ENCODE measurements around the gene ZNRF1.

GRCh38 chr16:75065521-75066149 is 66.8 kb downstream of the ZNRF1 start:
- TF ChIP-seq RBBP5 (IDR thresholded peaks at IDR 0.05; ENCODE audit: borderline replicate concordance, low read depth, low read length), result no peak
- no peak for TF ChIP-seq POLR2AphosphoS5 (IDR thresholded peaks at IDR 0.05; ENCODE audit: low read depth, low read length)
- no peak for TF ChIP-seq CTCF (IDR thresholded peaks at IDR 0.05; ENCODE audit: control extremely low read depth in 1 of 3, insufficient read depth in 1 of 3, low read depth in 1 of 3, low read length in 3 of 3)
- TF ChIP-seq ASH2L (IDR thresholded peaks at IDR 0.05; ENCODE audit: low read length), result no peak
- no peak for TF ChIP-seq EZH2 (IDR thresholded peaks at IDR 0.05; ENCODE audit: low read depth, low read length, severe bottlenecking)
- no peak for TF ChIP-seq E2F6 (IDR thresholded peaks at IDR 0.05)
- no peak for TF ChIP-seq MAX (IDR thresholded peaks at IDR 0.05)
- TF ChIP-seq BRCA1 (IDR thresholded peaks at IDR 0.05; ENCODE audit: low read depth, low read length), result no peak
- TF ChIP-seq EGR1 (IDR thresholded peaks at IDR 0.05; ENCODE audit: borderline replicate concordance, low read depth, low read length), result no peak
- TF ChIP-seq CHD7 (IDR thresholded peaks at IDR 0.05; ENCODE audit: insufficient replicate concordance, low read length), result no peak
- TF ChIP-seq TAF1 (IDR thresholded peaks at IDR 0.05; ENCODE audit: low read depth, low read length), result no peak

Data from H1 (cell line).